Activated naive CD8-positive, alpha-beta T cell treated with anti-CD3 and anti-CD28 coated beads for 36 hours (primary cell): ENCODE data around the gene ASMT. TPM values are rescaled to one million over a fixed set of nuclear protein-coding genes. Genes with fewer than 3 reads are reported as not detected.

Source experiments
- total RNA-seq, 2 experiments: library from RNA; stranded (reverse); gene quantifications; one replicate each; pipeline ENCODE4 v1.2.3, GENCODE V29; 2021

Gene ASMT
- total RNA-seq, 2 experiments from 2014 or later = 0.54 TPM; not detected in 1

Other genes with a start within 250 kb of the ASMT start
- gene SLC25A6, start 222.9 kb upstream of the ASMT start, total RNA-seq = 100 to 1,000 TPM; 358 to 372 TPM
- 10 to 100 TPM; 29.4 to 30.5 TPM for gene ASMTL, start 162.2 kb upstream of the ASMT start, total RNA-seq
- gene P2RY8, start 77.9 kb upstream of the ASMT start, total RNA-seq = 10 to 100 TPM; 12.5 to 13.3 TPM
- 10 to 100 TPM; 48.2 to 49.2 TPM for gene AKAP17A, start 23.5 kb upstream of the ASMT start, total RNA-seq